Measurements from ENCODE around the gene MAP7D2. TPM values are rescaled to one million over a fixed set of nuclear protein-coding genes. Genes with fewer than 3 reads are reported as not detected.

Gene MAP7D2
- total RNA-seq, 1 experiment from 2014 or later, result 7.6 TPM

- H3K27me3 ChIP-seq (ENCODE audit: control insufficient read depth, insufficient read depth, low read length), result no peaks in the 10 kb centered on the region
- ATAC-seq, result no peak
- TF ChIP-seq SIN3A (IDR thresholded peaks at IDR 0.05; ENCODE audit: borderline replicate concordance, insufficient read depth, low read depth, low read length) (no peak), POLR2AphosphoS5 (IDR thresholded peaks at IDR 0.05; ENCODE audit: low read depth, low read length) (no peak), CTCF (IDR thresholded peaks at IDR 0.05) (no peak), TCF7L2 (IDR thresholded peaks at IDR 0.05; ENCODE audit: low read depth, low read length) (no peak), REST (IDR thresholded peaks at IDR 0.05; ENCODE audit: insufficient read depth in 1 of 2, low read depth in 2 of 2, low read length in 1 of 2) (no peak)
- no TSS peak for BruUV-seq (replicated peaks)
- no peak for DNase-seq (ENCODE audit: low read depth, low spot score)
- H3K36me3 ChIP-seq (ENCODE audit: control insufficient read depth, insufficient read depth, low read length), result no peaks in the 10 kb centered on the region
- ChIA-PET POLR2A (no interaction called here), CTCF (no interaction called here)
- no peak overlapping the region for H3K27ac ChIP-seq (ENCODE audit: low read length)
- intact Hi-C loops (cut with micrococcal nuclease; ENCODE audit: unreplicated experiment) (no loop called here), in situ Hi-C loops (cut with HindIII; ENCODE audit: low pct_unique_long_range_greater_than_20kb, low sequenced_read_pairs) (no loop called here)
- H3K4me3 ChIP-seq (ENCODE audit: low read depth in 2 of 2, low read length in 2 of 2), result no peak overlapping the region
- no peaks in the 10 kb centered on the region for H3K4me1 ChIP-seq (ENCODE audit: control insufficient read depth, insufficient read depth, low read length)
- no peaks in the 10 kb centered on the region for H3K9me3 ChIP-seq (ENCODE audit: control insufficient read depth, insufficient read depth, low read depth, low read length)
Observed at GRCh38 chrX:20080277-20080676, 36.4 kb downstream of the MAP7D2 start.

- Histone ChIP-seq H3K27ac (ENCODE audit: low read length) (no peak overlapping the region), H3K36me3 (ENCODE audit: control insufficient read depth, insufficient read depth, low read length) (no peaks in the 10 kb centered on the region), H3K27me3 (ENCODE audit: control insufficient read depth, insufficient read depth, low read length) (no peaks in the 10 kb centered on the region), H3K9me3 (ENCODE audit: control insufficient read depth, insufficient read depth, low read depth, low read length) (no peaks in the 10 kb centered on the region), H3K4me1 (ENCODE audit: control insufficient read depth, insufficient read depth, low read length) (peaks cover 6% of the 10 kb centered on the region; the same call in 1 of the 2 replicates), H3K4me3 (ENCODE audit: low read depth in 2 of 2, low read length in 2 of 2) (no peak overlapping the region)
- BruUV-seq (replicated peaks), result no TSS peak
- intact Hi-C loops (cut with micrococcal nuclease; ENCODE audit: unreplicated experiment), result no loop called here
- ATAC-seq (no peak), DNase-seq (ENCODE audit: low read depth, low spot score) (no peak)
- CTCF ChIA-PET, result no interaction called here
- in situ Hi-C loops (cut with HindIII; ENCODE audit: low pct_unique_long_range_greater_than_20kb, low sequenced_read_pairs), result no loop called here
- no peak for TF ChIP-seq SIN3A (IDR thresholded peaks at IDR 0.05; ENCODE audit: borderline replicate concordance, insufficient read depth, low read depth, low read length)
- no peak for TF ChIP-seq TCF7L2 (IDR thresholded peaks at IDR 0.05; ENCODE audit: low read depth, low read length)
- TF ChIP-seq CTCF (IDR thresholded peaks at IDR 0.05), result no peak
- no peak for TF ChIP-seq POLR2AphosphoS5 (IDR thresholded peaks at IDR 0.05; ENCODE audit: low read depth, low read length)
- TF ChIP-seq REST (IDR thresholded peaks at IDR 0.05; ENCODE audit: insufficient read depth in 1 of 2, low read depth in 2 of 2, low read length in 1 of 2), result no peak
- POLR2A ChIA-PET, result no interaction called here
Observed at GRCh38 chrX:20071511-20072079, 45.1 kb downstream of the MAP7D2 start.

Measured in Panc1 (cell line).